Measurements from ENCODE around the gene OLIG2. TPM values are rescaled to one million over a fixed set of nuclear protein-coding genes. Genes with fewer than 3 reads are reported as not detected.

Gene OLIG2
- total and polyA plus RNA-seq, 2 of the 4 experiments (the other 2 are of a cell fraction): not detected

DNA sequence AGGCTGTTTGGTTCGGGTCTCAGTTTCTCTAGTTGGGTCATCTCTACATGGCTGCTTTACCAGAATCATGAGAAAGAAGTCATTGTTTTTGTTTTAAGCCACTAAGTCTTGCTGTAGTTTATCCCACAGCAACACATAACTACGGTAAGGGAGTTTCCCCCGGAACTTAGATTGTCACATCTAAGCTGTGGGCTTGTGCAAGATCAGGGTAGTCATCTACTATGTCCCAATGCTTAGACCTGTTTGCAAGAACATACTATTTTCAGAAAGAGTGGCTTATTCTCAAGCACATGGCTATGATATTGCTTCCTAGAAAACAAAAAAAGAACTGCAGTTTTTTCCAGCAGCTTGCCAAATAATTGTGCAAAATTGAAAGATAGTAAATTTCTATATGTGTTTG is 18.0 kb upstream of the OLIG2 start:
- Histone ChIP-seq H3K27me3 (ENCODE audit: control insufficient read depth, insufficient read depth, low read length) (peaks cover 16% of the 10 kb centered on the region), H4K5ac (ENCODE audit: low read depth, low read length) (no peak overlapping the region), H4K91ac (ENCODE audit: insufficient read depth, low read depth, low read length) (no peak overlapping the region), H2AK9ac (replicated peaks; ENCODE audit: low read depth, low read length, poor library complexity) (no peak overlapping the region), H3K27ac (ENCODE audit: insufficient read depth, low read length) (no peak overlapping the region), H4K20me1 (ENCODE audit: insufficient read depth, low read length) (no peaks in the 10 kb centered on the region), H3K79me1 (ENCODE audit: low read depth in 1 of 2, low read length in 2 of 2) (no peaks in the 10 kb centered on the region), H3K9me1 (ENCODE audit: insufficient read depth, low read length) (no peaks in the 10 kb centered on the region), H3K36me3 (ENCODE audit: control insufficient read depth, insufficient read depth, low read length) (no peaks in the 10 kb centered on the region), H2BK15ac (ENCODE audit: low read depth, low read length) (no peak overlapping the region), H2BK20ac (ENCODE audit: low read depth, low read length) (no peak overlapping the region), H3K4ac (ENCODE audit: low read depth, low read length) (no peak overlapping the region), H3K4me3 (ENCODE audit: insufficient read depth, low read depth, low read length) (no peak overlapping the region), H3K4me1 (ENCODE audit: control insufficient read depth, insufficient read depth, low read length) (no peaks in the 10 kb centered on the region), H3K9ac (ENCODE audit: low read depth, low read length) (no peak overlapping the region), H3K9me3 (ENCODE audit: control insufficient read depth, insufficient read depth, low read length) (no peaks in the 10 kb centered on the region), H3K23ac (ENCODE audit: low read depth, low read length) (no peak overlapping the region), H4K8ac (ENCODE audit: low read depth in 2 of 2, low read length in 2 of 2) (no peak overlapping the region), H2AK5ac (ENCODE audit: low read depth, low read length) (no peak overlapping the region), H3K4me2 (ENCODE audit: low read depth, low read length) (no peak overlapping the region), H3K14ac (replicated peaks; ENCODE audit: low read depth, low read length) (no peak overlapping the region), H3K18ac (ENCODE audit: low read depth, low read length) (no peak overlapping the region), H2AFZ (replicated peaks; ENCODE audit: low read length, poor library complexity) (no peak overlapping the region), H2BK120ac (ENCODE audit: low read depth, low read length) (no peak overlapping the region), H2BK5ac (ENCODE audit: low read depth, low read length, poor library complexity, severe bottlenecking) (no peak overlapping the region), H3K56ac (ENCODE audit: extremely low read depth, insufficient read depth, low read length) (no peak overlapping the region)
- CTCF ChIA-PET: no interaction called here
- TF ChIP-seq FOS (IDR thresholded peaks at IDR 0.05; ENCODE audit: low read depth, low read length): no peak
- TF ChIP-seq BHLHE40 (IDR thresholded peaks at IDR 0.05; ENCODE audit: low read depth, low read length): no peak
- TF ChIP-seq MAFK (IDR thresholded peaks at IDR 0.05; ENCODE audit: low read depth, low read length): no peak
- no peak for TF ChIP-seq RCOR1 (IDR thresholded peaks at IDR 0.05; ENCODE audit: insufficient replicate concordance, low read length)
- TF ChIP-seq CHD1 (IDR thresholded peaks at IDR 0.05; ENCODE audit: low read depth, low read length): no peak
- no peak for TF ChIP-seq MAZ (IDR thresholded peaks at IDR 0.05; ENCODE audit: borderline replicate concordance, low read depth, low read length)
- no peak for TF ChIP-seq RFX5 (IDR thresholded peaks at IDR 0.05; ENCODE audit: low read depth, low read length)
- TF ChIP-seq CEBPB (IDR thresholded peaks at IDR 0.05; ENCODE audit: low read depth, low read length): no peak
- TF ChIP-seq MXI1 (IDR thresholded peaks at IDR 0.05; ENCODE audit: borderline replicate concordance, low read depth, low read length): no peak
- TF ChIP-seq CTCF (conservative IDR thresholded peaks at IDR 0.05; ENCODE audit: low read depth, low read length): no peak
- TF ChIP-seq, protein P1, sequence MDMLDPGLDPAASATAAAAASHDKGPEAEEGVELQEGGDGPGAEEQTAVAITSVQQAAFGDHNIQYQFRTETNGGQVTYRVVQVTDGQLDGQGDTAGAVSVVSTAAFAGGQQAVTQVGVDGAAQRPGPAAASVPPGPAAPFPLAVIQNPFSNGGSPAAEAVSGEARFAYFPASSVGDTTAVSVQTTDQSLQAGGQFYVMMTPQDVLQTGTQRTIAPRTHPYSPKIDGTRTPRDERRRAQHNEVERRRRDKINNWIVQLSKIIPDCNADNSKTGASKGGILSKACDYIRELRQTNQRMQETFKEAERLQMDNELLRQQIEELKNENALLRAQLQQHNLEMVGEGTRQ (IDR thresholded peaks at IDR 0.05; ENCODE audit: low read depth, low read length): no peak
- DNase-seq (no peak), ATAC-seq (ENCODE audit: low read depth) (no peak)
- BruUV-seq (replicated peaks): no TSS peak
- WGBS, 2 experiments (ENCODE audit: extremely low coverage in 2 of 2, insufficient read length in 1 of 2): no CpG with 5 or more reads among the region's 3 CpGs
- dilution Hi-C loops (cut with HindIII; ENCODE audit: low sequenced_read_pairs, unreplicated experiment) (no loop called here), in situ Hi-C loops (cut with MboI; ENCODE audit: low sequenced_read_pairs) (no loop called here), intact Hi-C loops (cut with micrococcal nuclease) (no loop called here)
- POLR2A ChIA-PET (ENCODE audit: unreplicated experiment): no interaction called here
